ENCODE measurements around the gene MAPK1IP1L.

DNA sequence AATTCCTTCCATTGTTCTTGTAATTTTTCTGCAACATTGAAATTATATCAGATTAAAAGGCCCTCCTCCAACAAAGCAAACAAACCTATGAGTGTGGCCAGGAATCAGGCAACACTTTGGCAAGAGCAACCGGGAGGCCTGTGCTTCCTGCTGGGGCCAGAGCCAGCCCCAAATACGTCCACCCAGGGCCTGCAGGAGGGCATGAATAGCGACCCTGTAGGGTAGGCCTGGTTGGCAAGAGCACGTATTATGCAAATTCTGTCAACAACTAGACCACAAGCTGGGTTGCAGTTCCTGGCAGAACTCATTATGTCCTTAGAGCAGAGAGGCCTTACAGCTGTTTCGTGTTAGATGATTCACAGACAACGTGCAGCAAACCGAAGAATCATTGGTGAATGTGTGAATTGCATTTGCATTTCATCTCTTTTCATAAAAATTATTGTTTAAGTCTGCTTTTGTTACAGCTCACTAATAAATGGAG is 50.7 kb downstream of the MAPK1IP1L start:
- TF ChIP-seq, protein P1, sequence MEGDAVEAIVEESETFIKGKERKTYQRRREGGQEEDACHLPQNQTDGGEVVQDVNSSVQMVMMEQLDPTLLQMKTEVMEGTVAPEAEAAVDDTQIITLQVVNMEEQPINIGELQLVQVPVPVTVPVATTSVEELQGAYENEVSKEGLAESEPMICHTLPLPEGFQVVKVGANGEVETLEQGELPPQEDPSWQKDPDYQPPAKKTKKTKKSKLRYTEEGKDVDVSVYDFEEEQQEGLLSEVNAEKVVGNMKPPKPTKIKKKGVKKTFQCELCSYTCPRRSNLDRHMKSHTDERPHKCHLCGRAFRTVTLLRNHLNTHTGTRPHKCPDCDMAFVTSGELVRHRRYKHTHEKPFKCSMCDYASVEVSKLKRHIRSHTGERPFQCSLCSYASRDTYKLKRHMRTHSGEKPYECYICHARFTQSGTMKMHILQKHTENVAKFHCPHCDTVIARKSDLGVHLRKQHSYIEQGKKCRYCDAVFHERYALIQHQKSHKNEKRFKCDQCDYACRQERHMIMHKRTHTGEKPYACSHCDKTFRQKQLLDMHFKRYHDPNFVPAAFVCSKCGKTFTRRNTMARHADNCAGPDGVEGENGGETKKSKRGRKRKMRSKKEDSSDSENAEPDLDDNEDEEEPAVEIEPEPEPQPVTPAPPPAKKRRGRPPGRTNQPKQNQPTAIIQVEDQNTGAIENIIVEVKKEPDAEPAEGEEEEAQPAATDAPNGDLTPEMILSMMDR (IDR thresholded peaks at IDR 0.05): peak in 1 of 4 experiments; percentile 15
- peak; percentile 35 to 36 for TF ChIP-seq POLR2A (IDR thresholded peaks at IDR 0.05)
